Measurements from ENCODE around the gene ZNF384.

Gene ZNF384

DNA sequence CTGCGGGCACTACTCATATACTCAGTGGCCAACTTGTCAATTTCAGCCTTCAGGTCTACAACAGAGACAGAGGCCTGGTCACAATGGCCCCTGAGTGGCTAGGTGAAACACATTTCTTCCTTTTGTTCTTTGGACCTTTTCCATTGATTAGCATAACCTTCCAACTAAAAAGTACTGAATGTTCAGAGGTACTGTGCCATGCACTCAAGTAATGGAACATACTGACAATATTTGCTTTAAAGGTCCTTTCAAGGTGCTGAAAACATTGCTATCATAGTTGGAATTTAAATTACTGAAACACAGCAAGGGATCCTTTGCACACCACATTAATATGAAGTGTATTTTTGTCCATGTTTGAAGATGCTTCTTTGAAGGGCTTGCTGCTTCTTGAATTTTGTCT lies 35.8 kb downstream of the ZNF384 start:
- no peak for DNase-seq

- no peak for DNase-seq
Measured at GRCh38 chr12:6652391-6652790, 36.8 kb downstream of the ZNF384 start.

DNA sequence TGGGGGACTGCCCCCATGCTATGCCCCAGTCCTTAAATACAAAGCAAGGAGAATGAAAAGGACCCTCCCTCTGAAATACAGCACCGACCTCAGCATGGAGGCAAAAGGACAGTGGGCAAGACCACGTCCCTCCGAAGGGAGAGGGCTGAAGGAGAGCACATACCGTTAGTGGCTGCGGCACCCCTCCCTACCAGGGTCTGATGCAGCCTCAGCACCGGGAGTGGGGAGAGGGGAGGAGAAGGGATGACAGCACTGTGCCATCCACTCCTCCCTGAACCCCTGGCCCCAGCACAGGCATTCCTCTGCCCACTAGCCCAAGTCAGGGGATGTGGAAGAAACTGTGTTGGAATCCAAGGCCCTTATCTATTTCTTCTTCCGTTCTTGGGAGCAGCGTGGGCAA lies 38.3 kb downstream of the ZNF384 start:
- no peak for DNase-seq

DNA sequence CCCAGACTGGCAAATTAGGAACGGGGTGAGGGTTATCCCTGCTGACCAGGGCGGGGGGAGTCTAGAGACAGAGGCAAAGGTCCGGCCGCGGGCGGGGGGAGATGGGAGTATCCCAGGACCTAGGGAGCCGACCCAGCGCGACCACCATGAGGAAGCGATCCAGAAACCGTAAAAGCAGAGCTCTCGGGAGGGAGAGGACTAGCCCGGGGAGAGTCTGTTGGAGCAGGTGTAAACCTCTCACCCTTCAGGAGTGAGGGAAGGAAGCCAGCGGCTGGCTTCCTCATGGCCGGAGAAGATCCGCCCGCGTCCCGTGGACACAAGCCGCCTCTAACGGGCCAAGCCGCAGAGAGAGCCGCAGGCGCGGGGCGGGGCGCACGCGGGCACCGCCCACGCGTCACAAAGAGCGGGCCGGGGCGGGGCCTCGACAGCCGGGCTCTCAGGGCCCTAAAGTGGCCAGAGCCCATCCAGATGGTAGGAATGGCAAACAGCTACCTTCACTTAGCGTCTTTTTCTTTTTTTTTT lies 42.0 kb downstream of the ZNF384 start, which contains the start of gene ACRBP:
TSS of gene ACRBP (minus strand) at position 350 of the 522 bp plus-strand sequence. CDS start at position 284, 66 bp downstream.
- DNase-seq: peak in 1 of 3 experiments; percentile 53

DNA sequence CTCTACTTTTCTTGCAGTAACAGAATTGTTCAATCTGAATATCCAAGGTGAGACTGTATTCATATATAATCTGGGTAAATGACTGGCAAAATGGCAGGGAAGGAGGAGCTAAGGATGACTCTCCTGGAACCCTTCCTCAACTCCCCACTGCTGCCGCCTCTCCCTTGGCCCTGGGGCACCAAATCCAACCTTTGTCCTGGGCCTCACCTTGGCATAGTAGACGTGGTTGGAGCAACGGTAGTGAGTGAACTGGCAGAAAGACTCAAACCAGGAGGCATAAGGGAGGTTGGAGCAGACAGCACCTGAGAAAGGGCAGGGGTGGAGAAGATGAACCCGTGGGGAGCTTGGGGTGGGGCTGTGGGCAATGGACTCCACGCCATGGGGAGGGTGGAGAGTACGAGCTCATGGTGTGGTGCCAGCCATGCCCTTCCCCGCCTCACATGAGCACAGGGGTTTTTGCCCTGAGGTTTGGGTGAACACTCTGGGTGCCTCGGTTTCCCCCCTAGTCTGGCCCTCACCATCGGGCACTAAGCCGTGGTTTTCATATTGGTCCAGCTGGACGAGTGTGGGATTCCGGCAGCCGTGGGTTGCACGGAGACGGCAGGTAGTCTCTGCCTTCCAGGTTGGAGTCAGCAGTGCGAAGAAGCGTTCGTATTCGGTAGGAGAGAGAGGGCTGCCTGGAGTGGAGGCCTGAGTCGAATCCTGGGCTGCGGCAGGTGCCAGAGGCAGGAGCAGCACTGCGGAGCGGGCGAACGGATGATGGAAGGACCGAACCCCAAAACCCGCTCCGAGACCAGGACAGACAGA lies 42.7 kb downstream of the ZNF384 start:
- no peak for DNase-seq

- DNase-seq: peak; percentile 14 to 42 (median 28)
Measured at GRCh38 chr12:6644903-6645302, 44.3 kb downstream of the ZNF384 start.

DNA sequence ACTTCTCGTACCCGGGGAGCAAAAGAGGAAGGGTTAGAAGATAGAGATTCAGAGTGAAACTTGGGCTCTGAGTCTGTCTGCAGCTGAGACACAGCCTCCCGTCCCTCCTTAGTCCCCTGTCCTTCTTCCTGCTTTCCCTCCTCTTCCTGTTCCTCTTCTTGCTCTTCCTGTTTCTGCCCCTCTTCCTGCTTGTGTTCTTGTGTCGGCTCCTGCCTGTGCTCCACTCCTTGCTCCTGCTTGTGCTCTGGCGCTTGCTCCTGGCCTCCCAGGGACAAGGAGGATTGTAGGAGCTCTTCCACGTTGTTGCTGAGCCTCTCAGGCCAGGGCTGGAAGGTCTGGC lies 44.9 kb downstream of the ZNF384 start:
- DNase-seq: no peak

- DNase-seq: no peak
Measured at GRCh38 chr12:6643569-6644256, 45.5 kb downstream of the ZNF384 start.

GRCh38 chr12:6641131-6641530 lies 48.0 kb downstream of the ZNF384 start:
- no peak for DNase-seq

- DNase-seq: no peak
Measured at GRCh38 chr12:6640497-6640896, 48.7 kb downstream of the ZNF384 start.

DNA sequence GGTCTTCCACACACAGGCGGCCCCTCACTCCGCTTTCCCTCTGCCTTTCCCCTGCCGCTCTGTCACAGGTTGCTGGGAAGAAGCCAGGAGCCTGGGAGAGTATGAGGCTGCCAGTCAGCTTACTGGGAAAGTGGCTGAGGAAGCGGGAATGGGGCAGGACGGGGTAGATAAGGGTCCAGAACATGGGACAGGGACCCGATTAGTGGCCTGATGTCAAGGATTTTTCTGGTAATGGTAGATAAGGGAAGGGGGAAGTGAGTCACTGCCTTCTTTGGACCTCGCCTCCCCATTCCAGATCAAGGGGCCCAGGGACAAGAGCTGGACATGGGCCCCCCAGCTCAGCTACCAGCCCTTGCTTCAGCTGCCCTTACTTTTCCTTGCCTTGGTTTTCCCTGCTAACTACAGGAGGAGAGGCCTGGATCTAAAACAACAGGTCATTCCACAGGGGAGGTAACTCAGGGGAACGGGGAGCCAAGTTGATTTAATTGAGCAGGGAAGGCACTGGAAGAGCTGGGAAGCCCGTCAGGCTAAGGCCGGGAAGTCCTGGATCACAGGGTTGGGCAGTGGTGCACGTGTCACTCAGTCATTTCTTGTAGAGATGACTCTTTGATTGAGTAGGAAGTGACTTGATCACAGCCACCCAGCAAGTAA lies 49.9 kb downstream of the ZNF384 start:
- no peak for DNase-seq

- DNase-seq: no peak
Measured at GRCh38 chr12:6638305-6638704, 50.9 kb downstream of the ZNF384 start.

DNA sequence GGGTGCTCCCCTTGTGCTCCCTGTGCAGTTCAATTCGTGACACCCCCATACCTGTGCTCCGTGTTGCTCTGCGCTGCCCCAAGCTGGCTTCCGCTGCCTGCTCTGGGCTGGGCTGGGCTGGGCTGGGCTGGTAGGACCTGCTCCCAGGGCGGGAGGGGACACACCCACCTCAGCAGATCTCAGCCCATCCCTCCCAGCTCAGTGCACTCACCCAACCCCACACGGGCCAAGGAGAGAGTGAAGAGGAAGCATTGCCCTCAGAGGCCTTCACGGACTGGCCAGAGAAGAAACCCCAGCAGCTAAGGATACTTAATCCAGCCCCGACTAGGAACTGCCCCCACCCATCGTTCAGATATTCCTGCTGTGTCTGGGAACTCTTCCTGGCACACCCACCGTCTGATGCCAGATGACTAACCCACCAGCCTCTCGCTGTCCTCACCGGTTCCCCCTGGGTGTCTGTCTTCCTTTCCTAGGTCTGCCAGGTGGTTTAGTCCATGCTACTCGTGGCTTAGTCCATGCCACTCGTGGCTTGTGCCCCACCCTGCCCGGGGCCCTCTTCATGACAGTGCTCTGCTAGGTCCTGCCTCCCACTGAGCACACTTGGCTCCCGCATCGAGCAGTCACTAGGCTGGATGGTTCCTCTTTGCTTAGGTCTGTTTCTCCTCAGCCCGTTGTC lies 53.2 kb downstream of the ZNF384 start, which contains the start of gene LPAR5:
TSS of gene LPAR5 (minus strand) at position 104 of the 676 bp plus-strand sequence. CDS start 14,711 bp downstream, outside the sequence.
- no peak for DNase-seq

- DNase-seq: no peak
Measured at GRCh38 chr12:6635375-6635855, 53.8 kb downstream of the ZNF384 start.

DNA sequence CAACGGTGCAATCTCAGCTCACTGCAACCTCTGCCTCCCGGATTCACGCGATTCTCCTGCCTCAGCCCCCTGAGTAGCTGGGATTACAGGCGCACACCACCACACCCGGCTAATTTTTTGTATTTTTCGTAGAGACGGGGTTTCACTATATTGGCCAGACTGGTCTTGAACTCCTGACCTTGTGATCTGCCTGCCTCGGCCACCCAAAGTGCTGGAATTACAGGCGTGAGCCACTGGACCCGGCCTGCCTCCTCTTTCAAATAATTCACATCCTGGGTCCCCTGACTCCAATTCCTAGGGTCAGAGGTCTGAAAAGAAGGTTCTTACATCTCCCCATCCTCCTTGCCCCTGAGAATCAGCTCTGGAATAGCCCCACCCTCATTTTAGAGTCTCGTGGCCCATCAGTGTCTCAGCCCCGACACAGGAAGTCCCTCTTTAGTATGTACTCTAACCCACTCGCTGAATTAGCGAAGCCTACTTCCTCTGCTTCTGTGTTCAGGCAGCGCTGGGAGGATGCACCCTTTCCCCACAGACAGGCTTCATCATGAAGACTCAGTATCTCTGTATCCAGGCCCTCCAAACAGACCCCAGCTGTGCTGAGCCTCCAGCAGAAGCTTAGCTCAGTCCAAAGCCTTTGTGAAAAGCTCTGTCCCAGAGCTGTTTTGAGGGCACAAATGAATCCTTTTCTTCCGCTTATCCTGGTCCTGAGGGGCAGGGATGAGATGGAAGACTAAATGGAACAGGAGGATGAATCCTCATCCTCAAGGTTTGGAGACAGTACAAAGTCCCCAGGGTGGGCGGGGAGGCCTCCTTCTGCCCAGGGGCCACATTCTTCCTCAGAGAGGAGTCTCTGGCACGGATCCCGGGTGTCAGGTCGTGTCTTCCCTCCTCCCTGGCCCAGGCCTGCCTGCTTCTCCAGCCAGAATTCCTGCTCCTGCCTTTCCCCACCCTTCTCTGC lies 56.9 kb downstream of the ZNF384 start:
- peak in 1 of 3 experiments; percentile 25 for DNase-seq

GRCh38 chr12:6631549-6631961 lies 57.6 kb downstream of the ZNF384 start:
- DNase-seq: no peak

GRCh38 chr12:6630736-6631135 lies 58.4 kb downstream of the ZNF384 start:
- no peak for DNase-seq

- DNase-seq: no peak
Measured at GRCh38 chr12:6627616-6628015, 61.6 kb downstream of the ZNF384 start.

- DNase-seq: no peak
Measured at GRCh38 chr12:6626654-6627283, 62.4 kb downstream of the ZNF384 start.

- DNase-seq: no peak
Measured at GRCh38 chr12:6620885-6621274, 68.3 kb downstream of the ZNF384 start.
